Activated CD4-positive, alpha-beta T cell treated with anti-CD3 and anti-CD28 coated beads, Interleukin-2, amount 50 U/mL, for 1 hour (primary cell): ENCODE measurements around the gene LAMB4.

Experiments
- DNase-seq: peaks from one replicate; pipeline ENCODE4 v3.0.0-alpha.2; 2020

Gene LAMB4

GRCh38 chr7:108104324-108104723, 25.8 kb downstream of the LAMB4 start:
- no peak for DNase-seq

- DNase-seq, result no peak
These were observed 26.4 kb downstream of the LAMB4 start for GRCh38 chr7:108103558-108104298.

GRCh38 chr7:108102671-108103312, 27.4 kb downstream of the LAMB4 start:
- DNase-seq, result no peak

- no peak for DNase-seq
These were observed 28.4 kb downstream of the LAMB4 start for GRCh38 chr7:108101759-108102158.

GRCh38 chr7:108099713-108100112, 30.4 kb downstream of the LAMB4 start:
- no peak for DNase-seq

GRCh38 chr7:108097703-108098102, 32.5 kb downstream of the LAMB4 start:
- DNase-seq, result no peak

- DNase-seq, result no peak
These were observed 33.2 kb downstream of the LAMB4 start for GRCh38 chr7:108096996-108097395.

GRCh38 chr7:108094933-108095710, 35.0 kb downstream of the LAMB4 start:
- no peak for DNase-seq

- DNase-seq, result no peak
These were observed 35.8 kb downstream of the LAMB4 start for GRCh38 chr7:108094346-108094745.

GRCh38 chr7:108093851-108094331, 36.3 kb downstream of the LAMB4 start:
- no peak for DNase-seq

- DNase-seq, result no peak
These were observed 36.8 kb downstream of the LAMB4 start for GRCh38 chr7:108093341-108093740.

GRCh38 chr7:108091461-108091831, 38.7 kb downstream of the LAMB4 start:
- DNase-seq, result no peak

GRCh38 chr7:108090791-108091460, 39.2 kb downstream of the LAMB4 start:
- no peak for DNase-seq

GRCh38 chr7:108089381-108089780, 40.8 kb downstream of the LAMB4 start:
- no peak for DNase-seq

GRCh38 chr7:108088729-108089128, 41.4 kb downstream of the LAMB4 start:
- DNase-seq, result no peak

GRCh38 chr7:108087778-108088177, 42.4 kb downstream of the LAMB4 start:
- DNase-seq, result no peak

GRCh38 chr7:108086962-108087361, 43.2 kb downstream of the LAMB4 start:
- no peak for DNase-seq

GRCh38 chr7:108086546-108086945, 43.6 kb downstream of the LAMB4 start:
- no peak for DNase-seq

- no peak for DNase-seq
These were observed 46.2 kb downstream of the LAMB4 start for GRCh38 chr7:108083980-108084379.

GRCh38 chr7:108079648-108080591, 50.2 kb downstream of the LAMB4 start:
- no peak for DNase-seq

GRCh38 chr7:108079276-108079647, 50.9 kb downstream of the LAMB4 start:
- DNase-seq, result no peak

- no peak for DNase-seq
These were observed 51.5 kb downstream of the LAMB4 start for GRCh38 chr7:108078691-108079090.
